ENCODE results near the gene HOXA6.

HOXA6 gene

GRCh38 chr7:27184337-27185012 lies 36.9 kb upstream of the HOXA6 start:
- peak; percentile 76 for DNase-seq (ENCODE audit: low read depth)

DNA sequence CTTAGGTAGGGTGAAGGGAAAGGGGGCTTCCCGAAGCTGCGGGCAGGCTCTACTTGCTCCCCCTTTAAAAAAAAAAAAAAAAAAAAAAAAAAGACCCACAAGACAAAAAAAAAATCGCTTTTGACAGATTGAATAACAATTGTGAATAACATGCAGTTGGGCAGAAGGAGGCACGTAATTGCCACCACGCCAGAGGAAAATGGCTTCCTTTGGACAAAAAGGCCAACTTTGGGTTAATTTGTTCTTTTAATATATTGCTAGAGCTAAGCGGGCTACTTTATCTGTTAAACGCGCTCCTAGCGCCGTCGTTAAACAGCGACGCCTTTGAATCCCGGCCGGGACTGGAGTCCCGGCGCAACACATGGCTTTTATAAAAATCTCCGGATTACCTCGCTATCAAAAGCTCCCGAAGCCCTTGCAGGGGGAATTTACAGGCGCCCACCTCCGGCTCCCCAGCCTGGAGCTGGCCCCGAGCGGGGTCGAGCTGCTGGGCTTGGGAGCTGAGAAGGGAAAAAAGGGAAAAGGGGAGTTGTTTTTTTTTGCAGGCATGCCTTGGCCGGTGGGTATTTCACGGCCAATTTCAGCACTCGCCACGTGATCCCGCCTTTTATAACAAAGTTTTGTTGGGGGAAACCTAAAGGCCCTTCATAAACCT lies 36.2 kb upstream of the HOXA6 start:
- DNase-seq (ENCODE audit: low read depth), result peak; percentile 71

DNA sequence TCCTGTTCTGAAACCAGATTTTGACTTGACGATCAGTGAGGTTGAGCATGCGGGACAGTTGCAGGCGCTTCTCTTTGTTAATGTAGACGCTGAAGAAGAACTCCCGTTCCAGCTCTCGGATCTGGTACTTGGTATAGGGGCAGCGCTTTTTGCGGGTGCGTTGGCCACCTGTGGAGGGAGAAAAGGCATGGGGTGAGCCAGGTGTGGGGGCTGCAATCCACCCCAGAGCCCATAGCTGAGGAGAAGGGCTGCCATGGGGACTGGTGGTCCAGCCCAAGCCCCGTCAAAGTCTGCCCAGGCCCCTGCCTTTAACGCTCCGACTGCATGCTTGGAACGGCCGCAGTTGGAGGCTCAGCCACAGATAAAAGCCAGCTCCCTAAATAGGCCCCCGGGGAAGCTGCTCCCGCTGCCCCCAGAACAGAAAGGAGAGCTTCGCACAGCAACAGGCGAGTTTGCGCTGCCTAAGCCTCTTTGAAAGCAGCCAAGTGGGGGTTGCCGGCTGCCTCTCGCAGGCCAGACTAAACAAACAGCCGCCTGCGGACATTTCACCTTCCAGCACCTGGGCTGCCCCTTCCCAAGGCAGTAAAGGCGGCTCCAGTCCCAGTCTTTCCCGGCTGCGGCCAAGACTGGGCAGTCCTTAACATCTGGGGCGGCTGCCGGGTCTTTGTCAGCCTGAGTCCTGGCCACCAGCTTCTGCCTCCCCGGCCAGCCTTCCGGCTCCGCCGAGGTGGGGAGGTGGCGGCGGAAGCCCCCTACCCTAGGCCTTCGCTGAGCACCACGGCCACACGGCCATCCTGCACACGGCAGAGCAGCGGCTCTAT lies 35.5 kb upstream of the HOXA6 start:
- DNase-seq (ENCODE audit: low read depth), result peak; percentile 66

DNA sequence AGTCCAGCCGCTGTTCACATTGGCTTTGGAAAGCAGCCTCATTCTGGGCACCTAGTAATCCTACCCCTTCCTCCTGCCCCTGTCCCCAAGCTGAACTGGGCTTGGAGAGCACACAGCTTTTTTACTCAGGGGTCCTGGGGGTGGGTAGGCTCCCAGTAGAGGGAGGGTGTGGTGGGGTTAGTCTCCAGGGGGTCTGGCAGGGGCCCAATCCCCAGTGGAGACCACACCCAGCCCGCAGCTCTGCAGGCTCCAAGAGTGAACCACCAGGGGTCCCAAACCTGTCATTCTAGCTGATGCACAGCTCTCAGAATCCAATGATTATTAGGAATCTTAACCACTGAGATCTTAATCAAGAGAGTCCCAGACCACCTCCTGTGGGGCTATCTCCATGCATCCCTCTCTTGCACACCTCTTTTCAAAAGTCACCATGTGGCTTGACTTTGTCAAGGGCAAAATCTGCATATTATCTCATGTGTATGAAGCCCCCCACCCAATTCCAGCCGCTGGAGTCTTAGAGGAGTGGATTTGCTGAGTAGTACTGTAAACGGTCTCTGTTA lies 34.8 kb upstream of the HOXA6 start:
- peak; percentile 52 for DNase-seq (ENCODE audit: low read depth)

- DNase-seq (ENCODE audit: low read depth), result peak; percentile 53
Measured at GRCh38 chr7:27181795-27182275, 34.3 kb upstream of the HOXA6 start.

- DNase-seq (ENCODE audit: low read depth), result peak; percentile 56
Measured at GRCh38 chr7:27180431-27181420, 33.2 kb upstream of the HOXA6 start.

DNA sequence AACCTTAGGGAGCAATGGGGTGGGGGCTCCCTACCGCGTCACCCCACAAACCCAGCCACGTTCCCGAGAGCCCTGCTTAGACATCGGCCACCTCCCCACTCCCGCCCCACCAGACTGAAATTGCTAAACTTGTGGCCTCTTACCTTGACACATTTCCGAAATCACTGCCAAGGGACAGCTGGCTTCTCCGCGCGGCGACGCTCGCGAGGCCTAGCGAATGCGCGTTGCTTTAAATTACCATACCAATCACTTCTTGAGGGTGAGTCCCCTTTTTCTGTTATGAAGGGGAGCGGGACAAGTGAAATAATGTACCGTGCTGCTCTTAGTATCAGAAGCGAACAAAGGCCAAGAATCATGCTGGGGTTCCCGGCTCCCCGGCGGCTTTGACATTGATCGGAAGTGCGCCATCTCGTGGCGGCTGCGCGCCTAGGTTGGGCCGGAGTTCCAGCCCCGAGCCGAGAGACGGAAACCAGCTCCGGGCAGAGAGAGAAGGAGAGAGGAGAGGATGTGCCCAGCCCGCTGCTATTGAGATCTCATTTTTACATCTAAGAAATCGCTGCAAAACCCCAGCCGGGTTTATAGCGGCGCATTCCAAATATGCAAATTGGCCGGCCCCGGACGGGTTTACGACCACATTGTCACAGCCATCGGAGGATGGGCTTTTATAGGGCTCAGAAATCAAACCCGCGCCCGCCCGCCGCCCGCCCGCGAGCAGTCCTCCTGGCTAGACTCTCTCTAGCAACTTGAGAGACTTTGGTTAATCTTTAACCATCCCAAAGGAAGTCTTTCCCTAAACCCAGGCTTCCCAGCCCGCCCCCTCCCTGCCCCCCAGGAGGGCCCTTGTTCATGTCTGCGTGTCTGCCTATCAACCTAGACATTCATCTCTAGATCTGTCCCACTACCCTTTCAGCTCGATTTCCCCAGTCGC lies 32.2 kb upstream of the HOXA6 start:
- peak; percentile 94 for DNase-seq (ENCODE audit: low read depth)

GRCh38 chr7:27179030-27179429 lies 31.5 kb upstream of the HOXA6 start:
- DNase-seq (ENCODE audit: low read depth), result peak; percentile 58

- DNase-seq (ENCODE audit: low read depth), result peak; percentile 90
Measured at GRCh38 chr7:27178366-27178765, 30.8 kb upstream of the HOXA6 start.

DNA sequence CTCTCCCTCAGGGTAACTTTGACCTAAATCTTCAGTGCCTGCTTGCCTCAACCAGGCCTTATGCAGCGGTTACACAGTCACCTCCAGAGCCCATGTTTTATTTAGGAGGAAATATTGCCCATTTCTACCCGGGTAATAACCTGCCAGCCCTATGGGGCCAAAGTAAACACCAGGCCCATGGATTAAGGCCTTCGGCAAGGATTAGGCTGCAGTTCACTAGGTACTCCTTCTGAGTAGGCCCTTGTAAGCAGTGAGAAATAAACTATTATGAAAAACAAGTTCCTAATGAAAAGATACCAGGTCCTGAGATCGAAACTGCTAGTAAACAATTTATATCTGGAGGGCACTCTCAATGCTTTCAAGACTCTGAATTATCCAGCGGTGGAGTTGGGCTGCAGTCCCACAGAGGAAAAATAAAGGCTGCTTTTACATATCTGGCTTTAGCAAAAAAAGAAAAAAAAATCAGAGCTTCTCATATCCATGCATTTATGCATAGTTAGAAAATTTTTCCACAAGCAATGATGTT lies 30.3 kb upstream of the HOXA6 start:
- DNase-seq (ENCODE audit: low read depth), result peak; percentile 58

DNA sequence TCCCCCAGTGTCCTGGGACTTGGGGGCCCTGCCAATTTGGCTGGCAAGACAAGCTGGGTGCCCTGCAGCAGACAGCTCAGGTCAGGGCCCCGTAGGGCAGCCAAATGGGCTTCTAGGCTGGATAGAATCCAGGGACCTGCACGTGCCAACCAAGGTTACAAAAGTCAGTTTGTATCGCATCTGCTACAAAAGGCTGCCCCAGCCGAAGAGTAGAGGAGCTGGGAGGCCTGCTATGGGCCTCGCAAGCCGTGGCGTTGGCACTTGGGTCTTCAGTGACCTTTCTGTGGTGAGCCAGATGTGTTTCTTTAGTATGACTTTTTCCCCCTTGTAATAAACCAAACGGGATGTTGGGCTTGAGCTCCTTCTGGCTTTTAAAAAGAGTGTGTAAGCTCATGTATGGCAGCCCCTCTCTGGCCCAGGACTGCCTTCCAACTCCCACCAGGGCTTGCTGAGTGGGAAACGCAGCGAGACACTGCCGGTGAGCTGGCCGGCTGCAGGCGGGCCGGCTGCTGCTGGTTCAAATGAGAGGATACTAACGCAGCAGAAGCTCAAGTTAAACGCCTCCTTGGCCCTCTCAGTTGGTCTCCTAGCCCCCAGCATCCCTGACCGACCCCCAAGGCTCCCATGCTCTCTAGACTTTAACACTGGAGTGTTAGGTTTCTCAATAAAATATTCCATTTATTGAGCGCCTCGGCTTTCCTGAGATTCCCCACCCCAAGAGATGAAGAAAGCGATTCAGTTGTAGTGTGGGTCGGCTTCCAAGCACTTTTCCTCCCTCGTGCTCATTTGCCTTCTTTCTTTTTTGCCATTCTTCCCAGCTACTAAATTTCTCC lies 29.6 kb upstream of the HOXA6 start:
- peak; percentile 71 for DNase-seq (ENCODE audit: low read depth)

DNA sequence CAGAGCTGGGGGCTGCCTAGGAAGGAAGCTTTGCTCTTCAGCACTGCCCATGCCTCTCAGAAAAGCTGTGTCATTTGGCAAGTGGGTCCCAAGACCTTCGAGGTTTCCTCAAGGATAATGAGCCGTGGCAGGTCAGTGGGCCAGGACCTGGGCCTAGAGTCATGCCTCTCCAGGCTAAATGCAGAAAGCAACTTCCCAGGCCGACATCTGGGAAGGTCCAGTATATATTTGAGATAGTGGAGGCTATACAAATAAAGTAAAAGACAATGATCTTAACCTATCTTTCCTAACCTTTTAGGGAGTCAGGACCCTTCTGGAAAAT lies 28.9 kb upstream of the HOXA6 start:
- no peak for DNase-seq (ENCODE audit: low read depth)

GRCh38 chr7:27175626-27176523 lies 28.3 kb upstream of the HOXA6 start:
- peak; percentile 85 for DNase-seq (ENCODE audit: low read depth)

GRCh38 chr7:27174874-27175625 lies 27.5 kb upstream of the HOXA6 start:
- peak; percentile 68 for DNase-seq (ENCODE audit: low read depth)

DNA sequence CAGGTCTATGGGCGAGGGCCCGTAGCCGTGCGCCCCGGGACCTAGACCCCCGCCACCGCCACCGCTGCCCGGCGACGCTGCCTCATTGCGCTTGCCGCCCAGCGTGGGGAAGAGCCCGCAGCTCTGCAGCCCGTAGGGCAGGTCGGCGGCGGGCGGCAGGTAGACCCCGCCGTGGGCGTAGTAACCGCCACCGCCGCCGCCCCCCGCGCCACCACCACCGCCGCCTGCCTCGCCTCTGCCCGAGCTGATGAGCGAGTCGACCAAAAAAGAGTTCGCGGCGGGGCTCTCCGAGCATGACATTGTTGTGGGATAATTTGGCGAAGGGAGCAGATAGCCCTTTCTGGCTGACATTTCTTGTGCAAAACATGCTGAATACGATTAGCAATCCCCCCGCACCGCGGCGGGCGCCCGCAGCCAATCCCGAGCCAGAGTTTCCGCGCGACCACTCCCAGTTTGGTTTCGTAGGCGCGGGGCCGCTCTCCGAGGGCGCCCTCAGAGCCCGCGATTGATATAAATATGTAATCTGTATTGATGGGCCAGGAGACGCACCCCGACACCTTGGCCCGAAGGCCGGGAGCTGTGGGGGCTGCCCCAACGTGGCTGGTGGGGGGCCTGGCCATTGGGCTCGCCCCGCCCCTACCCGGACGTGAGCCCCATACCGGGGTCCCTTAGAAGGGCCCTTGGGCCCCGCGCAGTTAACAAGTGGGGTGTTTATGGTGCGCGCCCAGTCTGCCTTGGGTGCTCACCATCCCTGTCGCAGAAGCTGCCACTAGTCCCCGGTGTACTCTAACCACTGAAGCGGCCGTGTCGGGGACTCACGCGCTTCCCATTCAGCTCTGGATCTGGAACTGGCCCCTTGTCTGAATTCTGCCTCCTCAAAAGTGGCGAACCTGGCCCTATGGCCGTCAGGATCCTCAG lies 26.6 kb upstream of the HOXA6 start, which contains the start of gene HOXA10:
Gene HOXA10 (minus strand): TSS at position 365 of the 918 bp plus-strand sequence. CDS start 14 bp downstream, at position 351.
- peak; percentile 82 for DNase-seq (ENCODE audit: low read depth)

- peak; percentile 61 for DNase-seq (ENCODE audit: low read depth)
Measured at GRCh38 chr7:27173511-27173955, 26.0 kb upstream of the HOXA6 start.
